T-helper 1 cell treated with Interleukin-12 subunit alpha and Interleukin-12 subunit beta and Interleukin-4 antibody, amounts not matched to agents 30 ng/mL and 1 ng/mL, for 36 hours (primary cell): ENCODE measurements around the gene SGMS1. TPM values are rescaled to one million over a fixed set of nuclear protein-coding genes. Genes with fewer than 3 reads are reported as not detected.

Experiments
- intact Hi-C: fragments of 100-400 bp; cut with micrococcal nuclease; formaldehyde crosslinking; loops from one replicate; pipeline ENCODE4 v1.15.1; 2024
- total RNA-seq: library from RNA; stranded (reverse); gene quantifications from 2 replicates; pipeline ENCODE4 v1.2.3, GENCODE V29; 2022

Gene SGMS1
- total RNA-seq, 1 donor from 2014 or later: 24.4 TPM

GRCh38 chr10:50324046-50324445 lies 299.7 kb downstream of the SGMS1 start:
- intact Hi-C loops: loop anchor here (2.0 kb wide), 1 partner anchor 73 kb away; no protein-coding TSS in a partner anchor

- intact Hi-C loops: no loop called here
Observed at GRCh38 chr10:50322077-50322476, 301.7 kb downstream of the SGMS1 start.

GRCh38 chr10:50318129-50318528 lies 305.6 kb downstream of the SGMS1 start:
- intact Hi-C loops: no loop called here

DNA sequence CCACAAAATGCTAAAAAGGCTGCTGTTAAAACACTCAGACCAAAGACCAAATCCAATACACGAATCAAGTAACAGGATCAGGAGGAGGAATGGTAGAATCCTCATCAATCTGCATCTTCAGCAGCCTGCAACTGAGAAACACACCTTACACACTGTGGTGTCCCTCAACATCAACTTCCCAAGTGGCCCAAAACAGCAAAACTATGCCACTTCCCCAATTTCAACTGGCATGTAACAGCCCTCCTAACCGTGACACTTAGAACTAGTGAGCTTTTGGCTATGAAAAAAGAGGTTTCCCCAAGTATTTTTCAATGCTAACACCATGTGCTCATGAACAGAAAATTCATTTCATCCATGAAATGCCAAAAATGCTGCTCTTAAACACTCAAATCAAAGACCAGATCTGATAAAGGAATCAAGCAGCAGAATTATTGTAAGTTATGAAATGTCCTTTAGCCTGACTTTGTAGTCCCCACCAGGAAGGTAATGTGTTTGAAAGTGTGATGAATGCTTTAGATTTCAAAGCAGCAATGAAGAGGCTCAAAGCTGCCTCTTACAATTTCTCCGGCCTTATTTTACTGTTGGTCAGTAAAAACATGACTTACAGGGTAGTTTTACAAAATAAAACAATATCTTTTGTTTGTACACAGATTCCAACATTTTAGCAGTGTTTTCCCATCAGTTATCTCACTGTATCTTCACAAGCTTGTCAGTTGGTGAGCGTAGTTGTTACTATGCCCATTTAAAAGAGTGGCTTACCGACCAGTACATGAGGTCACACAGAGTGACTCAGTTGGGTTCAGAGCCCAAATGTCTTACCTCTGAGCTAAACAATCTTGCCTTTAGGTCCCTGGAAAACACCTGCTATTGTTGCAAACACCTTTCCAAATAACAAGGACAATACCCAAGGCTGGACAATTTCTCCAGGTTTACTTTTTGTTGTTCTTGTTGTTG lies 306.8 kb downstream of the SGMS1 start:
- intact Hi-C loops: no loop called here

GRCh38 chr10:50316174-50316573 lies 307.6 kb downstream of the SGMS1 start:
- intact Hi-C loops: no loop called here

GRCh38 chr10:50315424-50315823 lies 308.3 kb downstream of the SGMS1 start:
- intact Hi-C loops: no loop called here

DNA sequence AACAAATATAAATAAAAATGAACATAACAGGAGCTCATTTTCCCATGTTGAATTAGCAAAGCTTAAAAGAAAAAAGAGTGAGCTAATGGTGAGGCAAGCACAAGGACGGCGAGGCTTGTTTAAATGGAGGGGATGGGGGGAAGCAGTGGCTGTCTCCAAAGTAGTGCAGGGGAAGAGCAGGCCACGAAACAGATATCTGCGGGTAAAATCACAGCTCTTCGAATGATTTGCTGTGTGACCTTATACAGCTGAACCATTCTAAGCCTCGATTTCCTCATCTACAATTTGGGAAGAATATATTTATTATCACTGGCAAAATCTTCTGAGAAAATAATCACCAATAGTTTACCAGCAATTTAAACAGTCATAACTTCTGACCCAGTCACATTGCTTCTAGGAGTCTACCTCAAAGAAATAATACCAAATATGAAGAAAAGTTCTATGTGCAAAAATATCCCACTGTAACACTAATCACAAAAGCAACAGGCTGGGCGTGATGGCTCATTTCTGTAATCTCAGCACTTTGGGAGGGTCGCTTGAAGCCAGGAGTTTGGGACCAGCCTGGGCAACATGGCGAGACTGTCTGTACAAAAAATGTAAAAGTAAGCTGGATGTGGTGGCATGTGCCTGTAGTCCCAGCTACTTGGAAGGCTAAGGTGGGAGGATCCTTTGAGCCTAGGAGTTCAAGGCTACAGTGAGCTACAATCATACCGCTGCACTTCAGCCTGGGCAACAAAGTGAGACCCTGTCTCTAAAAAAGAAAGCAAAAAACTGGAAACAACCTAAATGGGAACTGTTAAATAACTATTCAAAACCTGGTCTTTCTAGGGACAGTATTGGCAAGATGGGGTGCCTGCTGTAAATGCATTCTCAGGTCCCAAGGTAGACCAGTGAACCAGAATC lies 309.3 kb downstream of the SGMS1 start:
- intact Hi-C loops: no loop called here

GRCh38 chr10:50312464-50313437 lies 311.0 kb downstream of the SGMS1 start:
- intact Hi-C loops: no loop called here

- intact Hi-C loops: no loop called here
Observed at GRCh38 chr10:50310560-50311174, 313.1 kb downstream of the SGMS1 start.

DNA sequence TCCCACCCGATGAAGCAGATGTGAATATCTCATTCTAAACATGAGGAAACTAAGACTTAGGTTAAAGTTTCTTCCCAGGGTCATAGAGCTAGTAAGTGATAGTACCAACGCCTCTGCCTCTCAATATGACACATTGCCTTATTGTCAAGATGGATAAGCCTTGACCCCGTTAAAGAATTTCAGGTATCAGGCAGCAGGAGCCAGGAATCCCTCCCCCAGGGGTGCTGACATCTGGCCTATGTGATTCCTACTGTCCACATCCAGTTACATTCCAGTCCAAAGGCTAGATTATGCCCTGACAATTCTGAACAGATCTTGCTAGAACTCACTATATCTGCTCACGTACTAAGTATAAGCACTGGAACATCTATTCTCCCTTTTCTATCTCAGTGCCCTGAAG lies 314.4 kb downstream of the SGMS1 start:
- intact Hi-C loops: no loop called here

DNA sequence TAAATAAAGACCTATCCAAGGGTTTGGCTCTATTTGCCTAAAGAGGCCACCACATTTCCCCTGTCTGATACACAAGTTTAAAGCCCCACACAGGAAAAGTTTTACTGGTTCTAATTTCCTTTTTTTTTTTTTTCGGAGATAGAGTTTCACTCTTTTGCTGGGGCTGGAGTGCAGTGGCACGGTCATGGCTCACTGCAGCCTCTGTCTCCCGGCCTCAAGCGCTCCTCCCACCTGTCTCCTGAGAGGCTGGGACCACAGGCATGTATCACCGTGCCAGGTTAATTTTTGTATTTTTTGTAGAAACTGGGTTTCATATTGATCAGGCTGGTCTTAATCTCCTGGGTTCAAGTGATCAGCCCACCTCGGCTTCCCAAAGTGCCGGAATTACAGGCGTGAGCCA lies 319.1 kb downstream of the SGMS1 start:
- intact Hi-C loops: no loop called here

DNA sequence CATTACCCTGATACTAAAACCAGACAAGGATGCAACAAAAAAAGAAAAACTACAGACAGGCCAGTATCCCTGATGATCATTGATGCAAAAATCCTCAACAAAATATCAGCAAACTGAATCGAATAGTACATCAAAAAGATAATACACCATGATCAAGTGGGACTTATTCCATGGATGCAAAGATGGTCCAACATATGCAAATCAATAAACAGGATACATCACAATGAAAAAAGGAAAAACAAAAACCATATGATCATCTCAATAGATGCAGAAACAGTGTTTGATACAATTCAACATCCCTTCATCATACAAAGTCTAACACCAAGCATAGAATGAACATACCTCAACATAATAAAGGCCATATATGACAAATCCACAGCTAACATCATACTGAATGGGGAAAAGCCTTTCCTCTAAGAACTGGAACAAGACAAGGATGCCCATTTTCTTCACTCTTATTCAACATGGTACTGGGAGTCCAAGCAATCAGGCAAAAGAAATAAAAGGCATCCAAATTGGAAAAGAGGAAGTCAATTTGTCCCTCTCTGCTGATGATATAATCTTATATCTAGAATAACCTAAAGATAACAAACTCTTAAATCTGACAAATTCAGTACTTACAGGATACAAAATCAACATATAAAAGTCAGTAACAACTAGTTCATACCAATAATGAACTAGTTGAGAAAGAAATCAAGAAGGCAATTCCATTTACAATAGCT lies 323.6 kb downstream of the SGMS1 start:
- intact Hi-C loops: no loop called here

DNA sequence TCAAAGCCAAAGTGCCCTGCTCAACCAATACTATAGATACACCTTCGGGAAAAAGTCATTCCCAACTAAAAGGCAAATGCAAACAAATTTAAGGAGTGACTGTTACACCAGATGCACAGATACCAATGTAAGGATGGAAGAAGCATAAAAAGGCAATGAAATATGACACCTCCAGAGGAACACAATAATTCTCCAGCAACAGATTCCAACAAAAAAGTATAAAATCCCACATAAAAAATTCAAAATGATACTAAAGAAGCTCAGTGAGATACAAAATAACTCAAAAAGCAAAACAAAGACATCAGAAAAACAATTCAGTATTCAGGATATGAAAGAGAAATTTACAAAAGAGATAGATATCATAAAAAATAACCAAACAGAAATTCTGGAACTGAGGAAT lies 328.4 kb downstream of the SGMS1 start:
- intact Hi-C loops: no loop called here

DNA sequence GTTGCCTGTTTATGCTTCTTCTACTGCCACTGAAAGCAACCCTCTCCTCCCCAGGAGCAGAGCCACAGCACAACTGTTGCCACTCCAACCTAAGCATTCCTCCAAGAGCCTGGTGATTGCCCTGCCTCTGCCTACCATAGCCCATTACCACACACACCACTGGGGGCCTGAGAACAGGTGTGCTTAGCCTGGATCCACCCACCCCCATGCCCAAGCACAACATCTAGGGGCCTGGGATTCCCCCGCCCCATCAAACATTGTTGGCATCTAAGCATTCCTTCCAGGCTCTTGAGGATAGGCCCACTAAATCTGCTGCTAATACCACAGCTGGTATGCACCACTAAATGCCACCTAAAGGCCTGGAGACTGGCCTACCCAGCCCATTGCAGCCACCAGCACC lies 329.2 kb downstream of the SGMS1 start:
- intact Hi-C loops: no loop called here

DNA sequence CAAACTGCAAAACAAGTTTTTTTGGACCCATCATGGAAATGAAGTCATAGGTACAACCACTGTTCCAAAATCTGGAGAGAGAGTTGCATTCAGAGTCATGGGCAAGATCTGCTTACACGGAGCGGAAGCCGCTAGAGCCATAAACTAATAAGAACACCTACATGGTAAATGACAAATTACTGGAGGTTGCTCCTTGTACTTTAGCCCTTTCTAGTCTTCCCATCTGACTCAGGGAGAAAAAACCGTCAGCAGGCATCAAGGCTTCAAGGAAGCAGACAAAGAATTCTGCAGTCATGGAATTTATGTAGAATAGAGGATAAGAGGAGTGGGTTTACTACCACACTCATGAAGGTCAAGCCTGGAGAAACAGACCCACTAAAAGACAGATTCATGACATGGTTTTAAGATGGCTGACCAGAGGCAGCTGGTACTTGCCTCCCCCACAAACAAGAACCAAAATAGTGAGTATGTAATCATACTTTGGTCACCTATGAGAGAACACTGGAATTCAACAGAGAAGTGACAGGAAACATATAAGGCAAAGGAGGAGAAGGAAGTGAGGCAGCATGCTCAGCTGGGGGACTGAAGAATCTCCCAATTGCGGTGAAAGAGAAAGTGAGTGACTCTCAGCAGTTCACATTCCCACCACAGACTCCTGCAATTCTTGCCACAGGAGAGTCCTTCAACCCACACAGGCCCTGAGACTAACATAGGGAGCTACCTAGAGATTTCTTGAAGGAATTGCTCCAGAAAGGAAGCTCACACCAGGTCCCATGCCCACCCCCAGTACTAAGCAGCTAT lies 330.0 kb downstream of the SGMS1 start:
- intact Hi-C loops: no loop called here

GRCh38 chr10:50291261-50291850 lies 332.4 kb downstream of the SGMS1 start:
- intact Hi-C loops: loop anchor here (1.0 kb wide), 1 partner anchor 130 kb away; no protein-coding TSS in a partner anchor

GRCh38 chr10:50289196-50289595 lies 334.6 kb downstream of the SGMS1 start:
- intact Hi-C loops: no loop called here

DNA sequence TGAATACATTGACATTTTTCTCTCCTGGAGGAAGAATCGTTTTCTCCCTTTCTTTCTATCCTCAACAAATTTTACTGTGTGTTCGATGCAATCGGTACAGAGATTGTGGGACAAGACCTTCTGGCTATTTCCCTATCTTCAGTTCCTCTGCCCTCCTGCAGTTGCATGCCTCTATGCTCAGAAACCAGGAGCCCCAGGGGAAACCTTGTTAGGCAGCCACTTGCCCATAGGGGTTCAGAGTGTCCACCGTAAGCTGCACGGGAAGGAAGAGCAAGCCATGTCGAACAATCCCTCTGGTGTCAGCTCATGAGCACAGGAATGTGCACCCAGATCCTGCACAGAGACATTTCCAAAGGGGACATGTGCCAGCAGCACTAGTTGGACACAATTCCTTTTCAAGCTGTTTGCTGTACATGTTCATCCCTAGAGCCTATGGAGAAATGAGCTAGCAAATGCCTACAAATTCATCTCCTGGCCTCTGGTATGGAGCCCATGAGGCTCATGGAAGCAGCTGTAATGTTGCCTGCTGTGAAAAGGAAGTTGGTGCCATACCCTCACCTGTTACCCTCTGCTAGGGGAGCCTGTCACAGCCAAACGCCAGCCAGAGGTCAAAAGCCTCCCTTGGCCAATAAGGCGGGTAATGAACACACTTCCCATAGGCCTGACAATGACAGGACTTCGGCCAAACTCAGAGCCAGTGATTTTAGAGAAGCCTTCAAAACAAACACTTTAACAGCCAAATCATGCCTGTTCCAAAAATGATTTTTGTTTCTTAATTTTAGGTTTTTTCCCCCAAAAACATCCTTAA lies 336.6 kb downstream of the SGMS1 start:
- intact Hi-C loops: no loop called here
